Astrocyte (in vitro differentiated cells and primary cell): ENCODE measurements around the gene USP17L27.
"Not testable (repeated sequence)": the region's sequence is repeated elsewhere in the genome, so short reads cannot be mapped to it uniquely, and the experiment has no call there.

Source experiments
- CTCF ChIP-seq: IDR thresholded peaks from 2 replicates; pipeline ENCODE4 v1.5.1; 2011; ENCODE audit warnings: low read depth, mild to moderate bottlenecking, inconsistent platforms, low read length, moderate library complexity; ENCODE audit not compliant: insufficient read depth
- EZH2 ChIP-seq: IDR thresholded peaks from 2 replicates; pipeline ENCODE4 v1.6.1; 2012; ENCODE audit warnings: mild to moderate bottlenecking, low read length, inconsistent platforms; ENCODE audit not compliant: insufficient read depth

GRCh38 chr4:9339103-9339502 lies 4.8 kb upstream of the USP17L27 start, which contains the start of gene USP17L5:
- not testable (repeated sequence) for TF ChIP-seq CTCF, EZH2
